Gastroesophageal sphincter (tissue), 4 donors: ENCODE results near the gene LETM1. TPM values are rescaled to one million over a fixed set of nuclear protein-coding genes. Genes with fewer than 3 reads are reported as not detected.

Source experiments
- ATAC-seq: fragments of 150-250 bp; one replicate; pipeline ENCODE4 v1.9.1; 2016; ENCODE audit warnings: mild to moderate bottlenecking, moderate library complexity
- H3K27ac ChIP-seq, 4 donors: fragments of 200-600 bp; sonication (generic) in 3 of 4; 1 replicate in 3 of 4; 2 replicates in 1 of 4; pipeline ENCODE4 v1.5.1; 2016 to 2019
- H3K27me3 ChIP-seq: fragments of 200-600 bp; sonication (generic); one replicate; pipeline ENCODE4 v1.5.1; 2019
- H3K36me3 ChIP-seq, 2 donors: fragments of 200-600 bp; sonication (generic); one replicate each; pipeline ENCODE4 v1.5.1; 2019; ENCODE audit warnings: control low read depth in 1 of 2
- H3K4me1 ChIP-seq, 3 donors: fragments of 200-600 bp; sonication (generic); 1 replicate in 2 of 3; 2 replicates in 1 of 3; pipeline ENCODE4 v1.5.1; 2016 to 2019; ENCODE audit warnings: control low read depth in 2 of 3
- H3K4me3 ChIP-seq, 2 donors: fragments of 200-600 bp; sonication (generic); one replicate each; pipeline ENCODE4 v1.5.1; 2019; ENCODE audit warnings: mild to moderate bottlenecking in 1 of 2, moderate library complexity in 1 of 2
- H3K9me3 ChIP-seq, 3 donors: fragments of 200-600 bp; sonication (generic); one replicate each; pipeline ENCODE4 v1.5.1; 2017 to 2019; ENCODE audit warnings: control low read depth in 2 of 3
- CTCF ChIP-seq, 4 experiments: fragments of 200-600 bp in 2 of 4; fragments of 450-650 bp in 2 of 4; sonication (generic) in 1 of 4; IDR thresholded peaks; one replicate each; pipeline ENCODE4 v1.5.1; 2017 to 2019; ENCODE audit warnings: antibody characterized with exemption in 4 of 4, mild to moderate bottlenecking in 2 of 4, moderate library complexity in 2 of 4
- EP300 ChIP-seq: sonication (generic); formaldehyde crosslinking; IDR thresholded peaks from one replicate; pipeline ENCODE4 v1.6.1; 2017; ENCODE audit warnings: antibody characterized with exemption, mild to moderate bottlenecking
- POLR2A ChIP-seq, 2 donors: fragments of 450-650 bp; IDR thresholded peaks; one replicate each; pipeline ENCODE4 v1.6.1; 2017; ENCODE audit warnings: antibody characterized with exemption in 2 of 2, mild to moderate bottlenecking in 2 of 2, moderate library complexity in 1 of 2
- POLR2AphosphoS5 ChIP-seq: sonication (generic); formaldehyde crosslinking; IDR thresholded peaks from one replicate; pipeline ENCODE4 v1.6.1; 2017; ENCODE audit warnings: antibody characterized with exemption
- WGBS, 2 donors: methylation state at CpG; one replicate each; pipeline ENCODE4 v1.1.5; 2018; ENCODE audit warnings: low coverage in 1 of 2; 5-methylcytosine and 5-hydroxymethylcytosine counted together
- total RNA-seq, 4 donors: library from RNA; depleted of rRNA; stranded (reverse); fragments of >200 nt; gene quantifications; one replicate each; pipeline ENCODE4 v1.1.0, GENCODE V29; 2016

LETM1 gene
- total RNA-seq, 4 donors from 2014 or later, result 24.0 to 29.2 (median 26.9) TPM

- Histone ChIP-seq H3K4me1 (peaks cover 0 to 62% (median 19%) of the 10 kb centered on the region in 3 donors), H3K27me3 (no peaks in the 10 kb centered on the region), H3K36me3 (no peaks in the 10 kb centered on the region), H3K9me3 (no peaks in the 10 kb centered on the region), H3K4me3 (peak overlapping the region in 1 of 2 donors; percentile 96), H3K27ac (peak overlapping the region in 2 of 4 donors; percentile 83 to 87)
- ATAC-seq, result no peak
- WGBS, 2 donors, result 36 to 42% methylated on average over 1 of the region's 1 CpG
- TF ChIP-seq EP300, result no peak
- no peak for TF ChIP-seq CTCF (IDR thresholded peaks at IDR 0.05)
- TF ChIP-seq POLR2A (IDR thresholded peaks at IDR 0.05), result no peak
- TF ChIP-seq POLR2AphosphoS5, result no peak
Observed at GRCh38 chr4:1854752-1855151, 1.2 kb downstream of the LETM1 start.

DNA sequence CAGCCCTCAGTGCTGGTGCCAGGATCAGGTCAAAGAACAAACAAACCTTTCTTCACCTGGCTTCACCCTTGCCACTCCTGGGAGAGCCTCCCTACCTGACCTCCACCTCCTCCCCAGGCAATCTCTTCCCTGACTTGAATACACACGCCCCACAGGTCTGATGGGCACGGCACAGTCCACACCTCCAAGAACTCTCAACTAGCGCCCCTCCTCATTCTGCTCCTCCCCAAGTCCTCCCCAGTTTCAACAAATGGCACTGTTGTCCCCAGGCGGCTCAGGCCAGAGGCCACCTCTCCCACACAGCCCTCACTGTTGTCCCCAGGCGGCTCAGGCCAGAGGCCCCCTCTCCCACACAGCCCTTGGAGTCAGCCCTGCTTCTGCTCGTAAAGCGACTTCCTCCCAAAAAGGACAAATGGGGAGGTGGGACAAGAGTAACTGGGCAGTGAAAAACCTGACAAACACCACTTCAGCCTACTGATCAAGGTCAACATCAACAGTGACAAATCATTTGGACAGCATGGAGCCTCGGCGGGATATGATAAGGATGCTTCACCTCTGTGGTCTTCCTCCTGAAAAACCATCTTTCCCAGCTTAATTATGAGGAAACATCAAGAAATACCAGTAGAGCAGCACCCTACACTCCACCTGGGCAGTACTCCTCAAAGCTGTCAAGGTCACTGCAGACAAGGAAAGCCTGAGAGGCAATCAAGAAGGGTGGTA is 2.9 kb downstream of the LETM1 start:
- Histone ChIP-seq H3K27ac (no peak overlapping the region), H3K4me1 (peaks cover 0 to 62% (median 19%) of the 10 kb centered on the region in 3 donors)
- TF ChIP-seq CTCF (IDR thresholded peaks at IDR 0.05) (no peak), POLR2A (IDR thresholded peaks at IDR 0.05) (no peak), POLR2AphosphoS5 (no peak), EP300 (no peak)

DNA sequence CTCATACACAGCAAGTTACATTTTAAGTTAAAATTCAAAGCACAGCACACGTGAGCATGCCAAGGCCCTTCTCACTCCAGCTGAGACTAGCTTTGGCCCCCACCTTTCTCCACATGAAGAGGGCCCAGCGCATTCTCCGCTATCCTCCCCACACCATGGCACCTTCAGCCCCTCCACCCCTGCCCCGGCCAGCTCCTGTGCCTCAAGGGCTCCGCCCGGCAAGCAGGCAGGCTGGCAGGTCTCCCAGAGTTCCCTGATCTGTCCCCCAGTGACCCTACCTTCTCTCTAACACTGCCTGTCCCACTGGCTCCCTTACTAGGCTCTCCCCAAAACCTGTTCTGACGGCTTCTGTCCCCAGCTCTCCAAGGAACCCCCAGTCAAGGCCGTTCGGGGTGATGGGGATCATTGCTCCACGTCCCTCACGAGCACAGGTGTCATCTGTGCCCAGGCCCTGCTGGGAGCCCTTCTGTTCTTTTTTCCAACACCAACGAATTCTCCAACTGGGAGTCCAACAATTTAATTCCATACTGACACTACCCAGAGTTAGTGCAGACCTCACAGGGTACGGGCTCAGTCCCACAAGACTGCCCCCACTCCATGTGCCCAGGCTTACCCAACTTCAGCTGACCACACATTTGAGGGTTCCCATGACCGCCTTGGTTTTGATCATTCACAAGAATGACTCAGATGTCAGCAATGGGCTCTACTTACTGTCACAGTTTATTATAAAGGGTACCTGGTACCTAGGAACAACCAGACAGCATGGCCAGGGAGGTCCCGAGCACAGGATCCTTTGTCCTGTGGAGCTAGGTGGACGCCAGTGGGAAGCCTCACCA is 4.2 kb downstream of the LETM1 start:
- peaks cover 0 to 50% (median 10%) of the 10 kb centered on the region in 3 donors for H3K4me1 ChIP-seq
- H3K4me3 ChIP-seq, result no peak overlapping the region
- no peak overlapping the region for H3K27ac ChIP-seq
- no peak for ATAC-seq
- WGBS, 2 donors, result 78 to 83% methylated on average over 11 to 12 of the region's 16 CpGs
- peaks cover 0 to 25% of the 10 kb centered on the region in 2 donors for H3K36me3 ChIP-seq
- no peaks in the 10 kb centered on the region for H3K27me3 ChIP-seq
- TF ChIP-seq CTCF (IDR thresholded peaks at IDR 0.05) (no peak), POLR2A (IDR thresholded peaks at IDR 0.05) (no peak)
- H3K9me3 ChIP-seq, result no peaks in the 10 kb centered on the region

More for the DNA sequence above, 2.9 kb downstream of the LETM1 start:
- Histone ChIP-seq H3K4me3 (no peak overlapping the region), H3K27me3 (no peaks in the 10 kb centered on the region), H3K36me3 (peaks cover 0 to 12% of the 10 kb centered on the region in 2 donors), H3K9me3 (no peaks in the 10 kb centered on the region)
- WGBS, 2 donors, result 57 to 74% methylated on average over 2 to 9 of the region's 9 CpGs
- ATAC-seq, result no peak

DNA sequence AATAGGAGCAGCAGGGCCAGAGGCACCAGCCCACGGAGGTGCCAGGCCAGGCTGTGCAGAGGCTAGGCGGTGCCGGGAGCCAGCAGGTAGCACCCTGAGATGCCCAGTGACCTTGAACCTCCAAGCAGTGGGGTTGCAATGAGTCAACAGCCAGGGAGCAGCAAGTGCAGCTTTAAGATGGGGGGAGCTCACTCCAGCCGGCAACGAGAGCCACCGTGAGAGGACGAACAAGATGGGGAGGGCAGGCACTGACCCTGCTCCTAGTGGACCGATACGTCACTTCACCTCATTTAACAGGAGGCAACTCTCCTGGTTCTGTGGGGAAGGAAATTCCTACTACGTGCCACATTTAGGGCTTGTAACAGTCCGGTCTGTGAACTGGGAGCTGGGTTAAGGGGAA is 4.8 kb downstream of the LETM1 start:
- peaks cover 0 to 47% (median 8%) of the 10 kb centered on the region in 3 donors for H3K4me1 ChIP-seq
- H3K27me3 ChIP-seq, result no peaks in the 10 kb centered on the region
- H3K9me3 ChIP-seq, result no peaks in the 10 kb centered on the region
- no peak for TF ChIP-seq CTCF (IDR thresholded peaks at IDR 0.05)
- TF ChIP-seq EP300, result no peak
- TF ChIP-seq POLR2A (IDR thresholded peaks at IDR 0.05), result no peak
- no peak for TF ChIP-seq POLR2AphosphoS5
- H3K4me3 ChIP-seq, result no peak overlapping the region
- ATAC-seq, result no peak
- no peak overlapping the region for H3K27ac ChIP-seq
- WGBS, 2 donors, result 64 to 69% methylated on average over 2 to 9 of the region's 11 CpGs
- H3K36me3 ChIP-seq, result peaks cover 0 to 29% of the 10 kb centered on the region in 2 donors
